ENCODE measurements around the gene IRS1. TPM values are rescaled to one million over a fixed set of nuclear protein-coding genes. Genes with fewer than 3 reads are reported as not detected.

The IRS1 gene
- total RNA-seq, 1 donor from 2014 or later: 12.6 TPM

- no peak for TF ChIP-seq CTCF (IDR thresholded peaks at IDR 0.05; ENCODE audit: insufficient read depth, low read length, severe bottlenecking)
- Histone ChIP-seq H3K27me3 (ENCODE audit: control insufficient read depth, insufficient read depth, low read length) (no peaks in the 10 kb centered on the region), H3K4me3 (ENCODE audit: low read depth, low read length) (no peak overlapping the region), H3K36me3 (ENCODE audit: control insufficient read depth, insufficient read depth, low read length) (no peaks in the 10 kb centered on the region)
- no peak for FAIRE-seq
- DNase-seq (ENCODE audit: low read depth): no peak
Observed at GRCh38 chr2:226755631-226756030, 44.0 kb downstream of the IRS1 start.

- FAIRE-seq: no peak
- DNase-seq (ENCODE audit: low read depth): no peak
Observed at GRCh38 chr2:226754821-226755604, 44.6 kb downstream of the IRS1 start.

GRCh38 chr2:226752887-226753286 lies 46.7 kb downstream of the IRS1 start:
- no peak for FAIRE-seq
- no peak for DNase-seq (ENCODE audit: low read depth)
- peaks cover 4% of the 10 kb centered on the region for H3K36me3 ChIP-seq (ENCODE audit: control insufficient read depth, insufficient read depth, low read length)
- H3K4me3 ChIP-seq (ENCODE audit: low read depth, low read length): no peak overlapping the region
- no peaks in the 10 kb centered on the region for H3K27me3 ChIP-seq (ENCODE audit: control insufficient read depth, insufficient read depth, low read length)
- no peak for TF ChIP-seq CTCF (IDR thresholded peaks at IDR 0.05; ENCODE audit: insufficient read depth, low read length, severe bottlenecking)

More at GRCh38 chr2:226754821-226755604, 44.6 kb downstream of the IRS1 start:
- Histone ChIP-seq H3K27me3 (ENCODE audit: control insufficient read depth, insufficient read depth, low read length) (no peaks in the 10 kb centered on the region), H3K4me3 (ENCODE audit: low read depth, low read length) (no peak overlapping the region), H3K36me3 (ENCODE audit: control insufficient read depth, insufficient read depth, low read length) (no peaks in the 10 kb centered on the region)
- TF ChIP-seq CTCF (IDR thresholded peaks at IDR 0.05; ENCODE audit: insufficient read depth, low read length, severe bottlenecking): no peak

- no peak for TF ChIP-seq CTCF (IDR thresholded peaks at IDR 0.05; ENCODE audit: insufficient read depth, low read length, severe bottlenecking)
- no peaks in the 10 kb centered on the region for H3K27me3 ChIP-seq (ENCODE audit: control insufficient read depth, insufficient read depth, low read length)
- DNase-seq (ENCODE audit: low read depth): no peak
- no peak overlapping the region for H3K4me3 ChIP-seq (ENCODE audit: low read depth, low read length)
- peaks cover 4% of the 10 kb centered on the region for H3K36me3 ChIP-seq (ENCODE audit: control insufficient read depth, insufficient read depth, low read length)
- no peak for FAIRE-seq
Observed at GRCh38 chr2:226747288-226747687, 52.3 kb downstream of the IRS1 start.

DNA sequence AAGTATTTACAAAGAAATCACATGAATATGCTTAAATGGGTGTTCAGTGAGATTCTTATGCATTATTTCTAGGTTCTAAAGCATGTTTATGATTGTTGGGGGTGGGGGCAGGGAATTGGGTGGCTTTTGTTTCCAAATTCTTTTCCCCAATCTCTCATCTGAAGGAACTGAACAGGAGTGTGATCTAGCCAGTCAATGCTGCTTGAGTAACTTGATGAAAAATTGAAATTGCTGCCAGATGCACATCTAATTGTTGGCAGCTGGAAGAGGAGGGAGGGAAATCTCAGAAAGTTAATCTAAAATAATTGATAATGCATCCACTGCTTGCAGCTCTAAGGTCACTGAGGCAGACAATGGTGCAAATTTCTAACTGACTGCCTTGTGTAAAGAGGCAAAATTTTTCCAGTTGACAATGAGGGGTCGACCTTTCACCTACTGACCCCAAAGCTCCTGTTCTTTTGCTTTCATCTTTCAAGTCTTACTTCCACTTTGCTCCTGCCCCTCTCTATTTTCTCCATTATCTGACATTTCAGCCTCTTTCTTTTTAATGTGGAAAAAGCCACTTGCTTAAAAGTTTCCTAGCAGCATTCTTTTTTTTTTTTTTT lies 53.3 kb downstream of the IRS1 start:
- Histone ChIP-seq H3K4me3 (ENCODE audit: low read depth, low read length) (no peak overlapping the region), H3K36me3 (ENCODE audit: control insufficient read depth, insufficient read depth, low read length) (peaks cover 4% of the 10 kb centered on the region), H3K27me3 (ENCODE audit: control insufficient read depth, insufficient read depth, low read length) (no peaks in the 10 kb centered on the region)
- no peak for TF ChIP-seq CTCF (IDR thresholded peaks at IDR 0.05; ENCODE audit: insufficient read depth, low read length, severe bottlenecking)
- no peak for FAIRE-seq
- no peak for DNase-seq (ENCODE audit: low read depth)

All from bronchial epithelial cell (primary cell).